NOMO-1 treated with DMSO at 0.1 percent for 48 hours (cell line): ENCODE results near the gene APOBEC3G.
"Not testable (repeated sequence)": the region's sequence is repeated elsewhere in the genome, so short reads cannot be mapped to it uniquely, and the experiment has no call there.

Experiments used
- DNase-seq: peaks from one replicate; lab custom pipeline; 2025; ENCODE audit not compliant: unreplicated experiment; lab: John Stamatoyannopoulos, UW

APOBEC3G gene

DNA sequence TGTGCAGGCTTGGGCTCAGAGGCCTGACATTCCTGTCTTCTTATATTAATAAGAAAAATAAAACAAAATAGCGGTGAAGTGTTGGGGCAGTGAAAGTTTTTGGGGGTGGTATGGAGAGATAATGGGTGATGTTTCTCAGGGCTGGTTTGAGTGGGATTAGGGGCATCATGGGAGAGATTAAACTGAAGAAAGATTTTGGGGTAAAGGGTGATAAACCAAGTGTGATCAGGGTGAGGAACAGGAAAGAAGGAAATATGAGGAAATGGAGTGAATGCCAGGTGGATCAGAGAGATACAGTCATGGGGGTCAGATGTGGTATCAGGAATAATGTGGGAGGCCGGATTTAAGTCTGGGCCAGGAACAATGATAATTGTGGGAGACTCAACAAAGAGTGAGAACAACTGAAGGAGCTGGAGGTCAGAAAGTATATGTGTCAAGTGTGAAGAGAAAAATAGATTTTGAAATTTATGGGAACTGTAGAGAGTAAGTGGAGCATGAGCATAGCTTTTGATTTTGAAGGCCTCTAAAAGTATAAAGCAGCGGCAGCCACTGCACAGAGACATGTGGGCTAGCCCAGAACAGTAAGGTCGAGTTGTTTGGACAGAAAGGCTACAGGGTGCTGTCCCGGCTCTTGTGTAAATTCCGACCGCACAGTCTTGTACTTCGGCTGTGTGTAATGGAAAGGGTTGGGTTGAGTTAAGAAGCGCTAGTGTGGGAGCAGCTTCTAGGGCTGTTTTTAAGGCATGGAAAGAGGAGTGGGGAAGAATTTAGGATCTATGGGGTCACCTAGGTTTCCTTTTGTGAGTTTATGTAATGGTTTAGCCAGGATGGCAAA, 10.4 kb upstream of the APOBEC3G start:
- DNase-seq: not testable (repeated sequence)

GRCh38 chr22:39068033-39068785, 8.9 kb upstream of the APOBEC3G start:
- no peak for DNase-seq

DNA sequence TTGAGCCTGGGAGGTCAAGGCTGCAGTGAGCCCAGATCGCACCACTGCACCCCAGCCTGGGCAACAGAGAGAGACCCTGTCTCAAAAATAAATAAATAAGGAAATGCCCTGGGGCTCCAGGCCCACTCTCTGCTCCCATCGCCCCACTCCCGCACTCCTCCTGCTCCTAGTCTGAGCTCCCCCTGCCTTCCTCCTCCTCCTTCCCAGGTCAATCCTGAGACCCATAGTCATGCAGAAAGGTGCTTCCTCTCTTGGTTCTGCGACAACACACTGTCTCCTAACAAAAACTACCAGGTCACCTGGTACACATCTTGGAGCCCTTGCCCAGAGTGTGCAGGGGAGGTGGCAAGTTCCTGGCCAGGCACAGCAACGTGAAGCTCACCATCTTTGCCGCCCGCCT, 6.9 kb upstream of the APOBEC3G start:
- DNase-seq: no peak

DNA sequence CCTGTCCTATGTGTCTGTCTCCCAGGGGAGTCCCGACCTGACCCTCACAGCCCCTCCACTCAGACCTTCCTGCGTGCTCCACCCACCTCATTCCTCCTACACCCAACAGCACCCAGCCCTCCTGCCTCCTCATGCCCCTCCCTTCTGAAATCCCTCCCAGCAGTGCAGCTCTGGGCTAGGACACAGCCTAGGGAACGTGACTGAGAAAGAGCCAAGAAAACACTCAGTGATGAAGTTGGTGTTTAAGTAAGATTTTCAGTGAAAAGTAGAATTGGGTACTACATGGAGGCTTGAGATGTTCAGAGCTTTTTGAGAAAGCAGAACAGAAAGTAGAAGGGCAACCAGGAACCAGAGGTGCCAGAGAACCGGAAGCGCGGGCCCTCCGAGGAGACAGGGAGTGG, 4.5 kb upstream of the APOBEC3G start:
- peak; percentile 36 for DNase-seq

DNA sequence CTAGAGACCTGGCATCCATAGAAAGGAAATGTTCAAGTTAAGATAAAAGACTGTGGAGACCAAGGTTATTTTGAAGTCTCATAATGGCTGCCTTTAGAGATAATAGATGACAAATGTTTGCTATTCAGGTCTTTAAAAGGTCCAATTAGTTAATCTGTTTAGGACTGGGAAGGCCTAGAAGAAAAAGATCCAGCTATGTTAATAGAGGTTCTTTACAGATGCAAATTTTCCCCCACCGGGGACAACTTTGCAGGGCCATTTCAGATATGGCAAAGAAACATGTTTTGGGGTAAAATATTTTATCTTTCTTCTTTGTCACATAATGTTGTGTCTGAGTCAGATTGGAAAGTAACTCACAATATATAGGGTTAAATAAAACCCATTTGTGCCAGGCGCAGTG, 3.1 kb upstream of the APOBEC3G start:
- DNase-seq: no peak

DNA sequence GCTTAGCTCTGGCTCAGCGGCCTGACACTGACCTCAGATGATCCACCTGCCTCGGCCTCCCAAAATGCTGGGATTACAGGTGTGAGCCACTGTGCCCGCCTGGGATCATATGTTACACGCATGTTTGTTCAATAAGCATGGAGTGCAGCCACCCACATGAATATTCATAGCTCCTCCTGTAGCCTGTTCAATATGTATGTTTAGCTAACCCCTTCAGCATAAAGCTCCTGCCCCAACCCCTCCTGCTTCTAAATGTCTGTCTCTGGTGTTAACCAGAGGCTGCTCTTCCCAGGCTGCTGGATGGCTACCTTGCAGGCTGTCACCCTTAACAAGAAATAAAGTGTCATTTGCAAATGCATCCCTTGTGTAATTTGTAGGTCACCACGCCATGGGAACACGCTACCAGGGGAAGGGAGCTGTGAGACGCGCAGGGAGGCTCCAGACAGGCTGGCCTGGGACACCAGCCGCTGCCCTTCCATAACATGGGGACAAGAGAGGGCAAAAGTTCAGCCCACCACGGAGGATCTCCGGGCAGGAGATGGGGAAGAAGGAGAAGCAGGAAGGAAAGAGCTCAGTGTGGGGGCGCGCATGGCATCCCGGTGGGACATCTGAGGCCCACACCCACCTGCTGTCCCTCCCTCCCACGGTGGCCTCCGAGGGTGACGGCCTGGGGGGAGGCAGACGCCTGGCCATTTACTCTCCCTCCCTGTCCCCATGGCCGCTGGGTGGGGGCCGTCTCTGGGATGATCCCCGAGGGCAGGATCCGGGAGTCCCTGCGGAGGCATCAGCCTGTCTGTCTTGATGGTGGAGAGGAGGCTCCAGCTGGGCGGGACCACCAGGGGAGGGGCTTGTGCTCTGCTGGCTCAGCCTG, 685 bp upstream of the APOBEC3G start:
- not testable (repeated sequence) for DNase-seq

GRCh38 chr22:39077912-39078311, 837 bp downstream of the APOBEC3G start:
- not testable (repeated sequence) for DNase-seq

- no peak for DNase-seq
These were observed 1.3 kb downstream of the APOBEC3G start for GRCh38 chr22:39078329-39078728.

GRCh38 chr22:39079054-39079637, 2.1 kb downstream of the APOBEC3G start:
- not testable (repeated sequence) for DNase-seq

DNA sequence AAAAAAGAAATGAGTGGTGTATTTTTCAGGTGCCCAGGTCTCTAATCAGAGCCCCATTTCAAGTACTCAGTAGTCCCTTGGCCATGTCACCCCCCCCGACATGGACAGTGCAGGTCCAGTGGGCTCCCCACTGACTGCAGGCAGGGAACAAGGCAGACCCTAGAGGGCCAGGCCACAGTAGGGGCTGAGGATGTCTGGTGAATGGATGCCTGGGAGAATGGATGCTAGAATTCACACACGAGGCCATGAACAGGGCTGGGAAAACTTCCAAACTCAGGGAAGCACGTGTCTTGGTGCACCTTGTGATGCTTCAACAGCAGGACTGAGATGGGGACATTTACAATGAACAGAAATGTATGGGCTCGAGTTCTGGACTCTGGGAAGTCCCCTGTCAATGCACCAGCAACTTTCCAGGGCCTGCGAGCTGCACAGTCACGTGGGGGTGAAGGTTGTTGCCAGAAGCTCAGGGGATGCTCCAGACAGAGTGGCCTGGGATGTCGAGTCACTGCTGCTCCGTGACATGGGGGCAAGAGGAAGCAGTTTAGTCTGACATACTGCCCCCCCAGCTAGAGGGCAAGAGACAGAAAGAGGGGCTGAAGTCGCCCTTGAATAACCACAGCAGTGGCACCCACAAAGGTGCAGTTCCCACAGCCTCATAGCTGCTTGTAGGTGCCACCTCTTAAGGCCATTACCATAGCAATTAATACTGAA, 3.1 kb downstream of the APOBEC3G start:
- no peak for DNase-seq

DNA sequence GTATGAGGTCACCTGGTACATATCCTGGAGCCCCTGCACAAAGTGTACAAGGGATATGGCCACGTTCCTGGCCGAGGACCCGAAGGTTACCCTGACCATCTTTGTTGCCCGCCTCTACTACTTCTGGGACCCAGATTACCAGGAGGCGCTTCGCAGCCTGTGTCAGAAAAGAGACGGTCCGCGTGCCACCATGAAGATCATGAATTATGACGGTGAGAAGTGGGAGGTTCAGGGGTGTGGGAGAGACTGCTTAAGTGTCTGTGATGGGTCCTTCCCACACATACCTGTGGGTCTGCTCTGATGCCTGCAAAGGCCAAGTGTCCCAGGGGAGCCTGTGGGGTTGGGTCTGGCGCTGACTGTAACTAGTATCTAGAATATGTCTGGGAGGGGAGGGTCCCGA, 3.9 kb downstream of the APOBEC3G start:
- DNase-seq: no peak

DNA sequence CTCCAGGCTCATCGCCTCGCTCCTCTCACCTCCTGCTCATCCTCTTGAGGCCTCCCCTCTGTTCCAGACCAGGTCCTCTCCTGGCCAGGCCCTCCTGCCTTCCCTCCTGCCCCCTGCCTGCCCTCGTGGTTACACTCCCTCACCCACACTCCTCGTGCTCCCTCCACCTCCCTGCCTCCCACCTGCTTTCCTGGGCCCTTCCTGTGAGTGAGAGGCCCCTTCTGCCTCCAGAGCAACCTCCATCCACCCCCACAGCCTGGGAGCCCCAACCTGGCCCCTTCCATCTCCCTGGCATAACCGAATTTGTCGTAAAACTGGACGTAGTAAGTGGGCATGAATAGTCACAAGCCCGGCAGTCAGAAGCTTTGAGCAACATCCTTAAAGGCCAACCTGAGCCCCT, 4.5 kb downstream of the APOBEC3G start:
- no peak for DNase-seq

DNA sequence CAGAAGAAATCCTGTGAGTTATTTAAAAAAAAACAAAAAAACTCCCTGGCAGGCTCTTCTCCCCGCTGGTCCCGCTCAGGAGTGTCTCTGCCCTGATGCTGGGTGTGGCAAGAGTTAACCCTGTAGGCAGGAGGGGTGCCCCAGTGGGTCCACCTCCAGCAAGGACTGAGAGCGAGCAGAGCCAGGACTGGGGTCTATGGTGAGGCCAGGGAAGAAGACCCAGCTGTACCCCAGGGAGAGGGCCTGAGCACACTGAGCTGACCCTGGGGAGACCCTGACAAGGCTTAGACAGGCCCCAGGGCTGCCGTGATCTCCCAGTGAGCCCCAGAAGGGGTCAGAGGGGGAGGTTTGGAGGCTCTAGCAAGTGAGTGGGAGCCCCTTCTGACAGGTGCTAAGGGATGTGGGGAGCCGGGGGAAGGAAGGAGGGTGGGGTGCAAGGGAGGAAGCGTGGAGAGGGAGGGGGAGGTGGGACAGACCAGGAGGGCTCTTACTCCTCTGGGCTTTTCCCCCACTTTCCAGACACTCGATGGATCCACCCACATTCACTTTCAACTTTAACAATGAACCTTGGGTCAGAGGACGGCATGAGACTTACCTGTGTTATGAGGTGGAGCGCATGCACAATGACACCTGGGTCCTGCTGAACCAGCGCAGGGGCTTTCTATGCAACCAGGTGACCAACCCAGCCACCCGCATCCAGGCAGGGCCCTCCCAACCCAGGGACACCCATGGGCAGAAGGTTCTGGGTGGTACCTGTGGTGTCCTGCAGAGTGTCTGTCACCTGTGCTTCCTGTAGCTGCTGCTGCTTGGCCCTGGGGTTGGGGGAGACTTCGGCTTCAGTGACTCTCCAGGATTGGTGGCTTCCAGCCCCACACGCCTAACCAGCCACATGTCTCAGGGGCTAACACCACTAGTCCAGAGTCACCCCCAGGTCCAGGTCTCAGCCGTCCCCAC, 6.4 kb downstream of the APOBEC3G start:
- no peak for DNase-seq

DNA sequence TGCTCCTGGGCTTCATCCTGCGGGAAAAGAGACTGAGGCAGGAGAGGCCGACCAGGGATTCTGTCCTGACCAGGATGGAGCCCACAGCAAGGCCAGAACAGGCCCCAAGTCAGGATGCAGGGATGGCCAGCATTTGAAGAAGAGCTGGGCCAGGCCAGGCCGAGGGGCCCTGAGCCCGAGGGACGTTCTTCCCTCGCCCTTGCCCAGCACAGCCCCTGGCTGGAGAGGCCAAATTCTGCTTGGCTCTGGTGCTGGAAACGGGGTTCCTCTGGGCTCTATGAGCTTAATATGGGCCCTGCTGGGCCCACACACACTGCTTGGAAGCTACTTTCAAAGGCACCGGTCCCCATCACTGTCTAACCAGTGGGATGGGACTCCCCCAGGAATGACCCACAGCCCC, 7.6 kb downstream of the APOBEC3G start:
- DNase-seq: no peak

DNA sequence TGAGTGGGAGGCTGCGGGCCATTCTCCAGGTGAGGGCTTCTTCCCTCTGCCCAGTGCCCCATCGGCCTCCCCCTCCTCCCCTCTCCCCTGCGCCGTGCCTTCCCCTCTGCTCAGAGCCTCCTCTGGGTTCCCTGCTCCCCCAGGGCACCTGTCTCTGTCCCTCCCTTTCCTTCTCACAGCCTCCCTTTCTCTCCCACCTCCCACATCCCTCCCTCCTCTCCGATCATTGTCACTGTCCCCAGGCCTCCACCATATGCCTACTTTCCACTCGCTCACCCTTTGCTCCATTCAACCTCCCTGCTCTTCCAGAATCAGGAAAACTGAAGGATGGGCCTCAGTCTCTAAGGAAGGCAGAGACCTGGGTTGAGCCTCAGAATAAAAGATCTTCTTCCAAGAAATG, 10.0 kb downstream of the APOBEC3G start:
- DNase-seq: no peak

GRCh38 chr22:39087881-39088684, 11.0 kb downstream of the APOBEC3G start:
- no peak for DNase-seq

GRCh38 chr22:39088685-39089032, 11.6 kb downstream of the APOBEC3G start:
- DNase-seq: no peak

DNA sequence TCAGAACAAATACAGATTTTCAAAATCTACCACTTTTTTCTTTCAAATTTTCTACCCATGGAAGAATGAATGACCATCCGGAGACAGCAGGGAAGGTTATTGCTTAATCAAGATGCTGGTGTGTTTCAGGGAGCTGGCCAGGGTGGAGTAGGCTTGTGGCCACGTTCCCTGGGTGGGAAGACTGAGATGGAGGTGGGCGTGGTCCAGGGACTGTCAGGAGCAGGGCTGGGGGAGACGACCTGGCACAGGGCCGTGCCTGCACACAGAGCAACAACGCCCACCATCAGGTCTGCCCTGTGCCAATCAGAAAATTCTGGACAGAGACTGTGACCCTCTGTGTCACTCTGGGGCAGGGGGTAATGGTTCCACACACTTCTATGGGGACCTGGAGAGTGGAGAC, 12.9 kb downstream of the APOBEC3G start:
- DNase-seq: no peak
